ENCODE results near the gene OPA3. TPM values are rescaled to one million over a fixed set of nuclear protein-coding genes. Genes with fewer than 3 reads are reported as not detected.
"Not testable (repeated sequence)": the region's sequence is repeated elsewhere in the genome, so short reads cannot be mapped to it uniquely, and the experiment has no call there.

Gene OPA3
- total RNA-seq, 1 experiment from 2014 or later = 20.2 TPM

- DNase-seq (ENCODE audit: low read depth) = no peak
These were observed 62.3 kb downstream of the OPA3 start for GRCh38 chr19:45522010-45522941.

- no peak for DNase-seq (ENCODE audit: low read depth)
These were observed 66.2 kb downstream of the OPA3 start for GRCh38 chr19:45518469-45518826.

- no peak for DNase-seq (ENCODE audit: low read depth)
These were observed 66.7 kb downstream of the OPA3 start for GRCh38 chr19:45517641-45518468.

GRCh38 chr19:45517238-45517637, 67.4 kb downstream of the OPA3 start:
- DNase-seq (ENCODE audit: low read depth) = no peak

GRCh38 chr19:45515807-45516401, 68.7 kb downstream of the OPA3 start:
- no peak for DNase-seq (ENCODE audit: low read depth)

- DNase-seq (ENCODE audit: low read depth) = no peak
These were observed 69.4 kb downstream of the OPA3 start for GRCh38 chr19:45515081-45515624.

- no peak for DNase-seq (ENCODE audit: low read depth)
These were observed 70.1 kb downstream of the OPA3 start for GRCh38 chr19:45514376-45515051.

- no peak for DNase-seq (ENCODE audit: low read depth)
These were observed 71.6 kb downstream of the OPA3 start for GRCh38 chr19:45512881-45513483.

- DNase-seq (ENCODE audit: low read depth) = no peak
These were observed 73.5 kb downstream of the OPA3 start for GRCh38 chr19:45511074-45511473.

- not testable (repeated sequence) for DNase-seq (ENCODE audit: low read depth)
These were observed 74.2 kb downstream of the OPA3 start for GRCh38 chr19:45510352-45510751.

- DNase-seq (ENCODE audit: low read depth) = no peak
These were observed 74.9 kb downstream of the OPA3 start for GRCh38 chr19:45509692-45510015.

- DNase-seq (ENCODE audit: low read depth) = peak; percentile 76
These were observed 75.5 kb downstream of the OPA3 start for GRCh38 chr19:45508861-45509691.

- peak; percentile 49 for DNase-seq (ENCODE audit: low read depth)
These were observed 76.2 kb downstream of the OPA3 start for GRCh38 chr19:45508417-45508860.

- DNase-seq (ENCODE audit: low read depth) = peak; percentile 47
These were observed 76.7 kb downstream of the OPA3 start for GRCh38 chr19:45507872-45508416.

- peak; percentile 91 for DNase-seq (ENCODE audit: low read depth)
These were observed 77.4 kb downstream of the OPA3 start, which contains the start of gene VASP for GRCh38 chr19:45506989-45507871. Gene VASP, plus strand, starts transcription at chr19:45507479. Its CDS starts 293 bp downstream, at chr19:45507772.

- peak; percentile 93 for DNase-seq (ENCODE audit: low read depth)
These were observed 78.2 kb downstream of the OPA3 start for GRCh38 chr19:45506246-45506988.

- DNase-seq (ENCODE audit: low read depth) = no peak
These were observed 78.7 kb downstream of the OPA3 start for GRCh38 chr19:45505996-45506245.

All from M059J (cell line).